Measurements from ENCODE around the gene ARHGAP42.

The ARHGAP42 gene

GRCh38 chr11:100769165-100769564, 82.1 kb downstream of the ARHGAP42 start:
- no peak for DNase-seq

DNA sequence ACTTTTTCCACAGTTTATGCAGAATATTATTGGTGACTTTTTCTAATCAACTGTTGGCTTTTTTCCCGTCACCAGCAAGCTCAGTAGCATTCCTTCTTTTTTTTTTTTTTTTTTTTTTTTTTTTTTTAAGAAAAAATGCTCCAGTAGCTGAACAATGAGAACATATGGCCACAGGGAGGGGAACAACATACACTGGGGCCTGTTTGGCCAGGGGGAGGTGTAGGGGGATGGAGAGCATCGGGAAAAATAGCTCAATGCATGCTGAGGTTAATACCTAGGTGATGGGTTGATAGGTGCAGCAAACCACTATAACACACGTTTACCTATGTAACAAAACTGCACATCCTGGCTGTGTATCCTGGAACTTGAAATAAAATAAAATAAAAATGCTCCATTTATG, 82.5 kb downstream of the ARHGAP42 start:
- no peak for DNase-seq

DNA sequence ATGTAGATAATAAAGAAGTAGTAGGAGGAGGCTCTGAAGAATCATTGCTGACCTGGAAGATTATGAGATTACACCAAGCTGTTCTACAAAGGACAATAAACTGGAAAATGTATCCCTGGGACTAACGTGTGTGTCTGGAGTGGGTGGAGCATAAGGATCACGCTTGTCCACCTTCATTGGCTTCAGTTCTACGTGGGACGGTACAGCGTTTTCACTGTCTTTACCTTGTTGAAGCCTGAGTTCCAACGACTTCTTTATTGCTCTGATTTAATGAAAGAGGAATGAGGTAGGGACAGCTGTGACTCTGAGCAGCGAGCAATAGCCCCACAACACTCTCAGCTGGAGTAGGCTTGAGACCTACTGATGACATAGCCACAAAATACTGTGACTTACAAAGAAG, 87.0 kb downstream of the ARHGAP42 start:
- DNase-seq = no peak

DNA sequence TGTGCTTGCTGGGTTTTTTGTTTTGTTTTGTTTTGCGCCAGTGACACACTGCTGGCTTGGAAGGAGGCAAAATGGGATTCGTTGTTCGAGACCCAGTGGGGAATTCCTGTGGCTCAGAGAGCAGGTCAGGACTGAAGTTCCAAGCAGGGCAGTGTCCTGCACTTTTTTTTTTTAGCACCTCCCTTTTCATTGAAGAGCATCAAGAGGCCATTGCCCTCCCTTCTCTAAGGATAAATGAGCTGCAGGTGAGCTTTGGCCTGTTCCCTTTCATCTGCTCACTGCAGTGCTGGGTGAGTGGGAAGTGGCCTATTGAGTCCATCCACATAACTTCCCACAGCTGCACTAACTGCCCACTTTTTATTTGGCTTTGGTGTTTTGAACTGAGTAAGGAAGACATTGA, 87.8 kb downstream of the ARHGAP42 start:
- DNase-seq = no peak

DNA sequence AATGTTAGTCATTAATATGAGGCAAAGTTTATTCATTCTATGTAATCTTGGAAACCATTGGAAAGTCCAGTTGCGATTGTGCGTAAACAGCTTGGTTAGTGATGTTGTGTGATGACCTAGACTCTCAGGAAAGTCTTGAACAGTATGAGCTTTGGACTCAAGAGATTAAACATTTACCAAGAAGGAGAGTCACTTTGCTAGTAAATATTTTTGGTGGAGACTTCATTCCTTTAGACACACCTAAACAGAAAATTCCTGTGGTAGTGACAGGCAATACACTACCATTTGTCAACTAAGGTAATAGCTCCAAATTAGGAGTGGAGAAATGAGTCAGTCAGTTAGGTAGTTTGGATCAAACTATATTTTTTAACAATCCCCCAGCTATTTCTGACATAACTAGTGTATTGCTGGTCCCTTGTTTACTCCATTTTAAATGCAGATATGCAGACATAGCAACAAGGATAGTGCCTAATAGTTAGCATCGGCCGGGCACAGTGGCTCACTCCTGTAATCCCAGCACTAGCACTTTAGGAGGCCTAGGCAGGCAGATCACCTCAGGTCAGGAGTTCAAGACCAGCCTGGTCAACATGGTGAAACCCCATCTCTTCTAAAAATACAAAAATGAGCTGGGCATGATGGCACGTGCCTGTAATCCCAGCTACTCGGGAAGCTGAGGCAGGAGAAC, 89.3 kb downstream of the ARHGAP42 start:
- no peak for DNase-seq

DNA sequence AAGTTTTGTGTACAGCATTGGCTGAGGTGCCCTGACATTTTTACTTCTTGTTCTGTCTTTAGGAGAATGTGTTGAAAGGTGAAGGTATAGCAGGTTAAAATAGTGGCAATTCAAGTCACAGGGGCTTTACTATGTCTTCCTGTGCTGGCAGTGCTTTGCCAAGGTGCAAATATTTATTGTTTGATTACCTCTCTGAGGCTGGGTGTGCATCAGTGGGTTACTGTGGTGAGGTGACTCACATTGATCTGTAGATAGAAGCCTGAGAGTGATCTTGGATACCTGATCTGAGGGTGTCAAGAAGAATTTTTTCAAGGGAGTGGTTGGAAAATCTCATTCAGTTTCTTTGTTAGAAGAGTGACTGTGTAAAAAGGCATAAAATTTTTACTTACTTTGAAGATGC, 90.0 kb downstream of the ARHGAP42 start:
- DNase-seq = no peak

DNA sequence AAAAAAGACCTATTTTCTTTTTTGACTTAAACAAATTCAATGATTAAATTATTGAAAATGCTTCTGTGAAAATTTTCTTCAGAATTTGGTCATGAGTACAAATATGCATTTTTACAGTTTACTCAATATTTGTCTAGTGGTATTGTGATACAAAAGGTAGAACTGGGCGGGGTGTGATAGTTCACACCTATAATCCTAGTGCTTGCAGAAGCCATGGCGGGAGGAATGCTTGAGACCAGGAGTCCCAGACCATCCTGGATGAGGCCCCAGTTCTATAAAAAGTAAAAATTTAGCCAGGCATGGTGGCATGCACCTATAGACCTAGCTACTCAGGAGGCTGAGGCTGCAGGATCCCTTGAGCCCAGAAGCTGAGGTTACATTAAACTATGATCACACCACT, 90.6 kb downstream of the ARHGAP42 start:
- DNase-seq = no peak

- no peak for DNase-seq
These were observed 91.2 kb downstream of the ARHGAP42 start for GRCh38 chr11:100778166-100778785.

DNA sequence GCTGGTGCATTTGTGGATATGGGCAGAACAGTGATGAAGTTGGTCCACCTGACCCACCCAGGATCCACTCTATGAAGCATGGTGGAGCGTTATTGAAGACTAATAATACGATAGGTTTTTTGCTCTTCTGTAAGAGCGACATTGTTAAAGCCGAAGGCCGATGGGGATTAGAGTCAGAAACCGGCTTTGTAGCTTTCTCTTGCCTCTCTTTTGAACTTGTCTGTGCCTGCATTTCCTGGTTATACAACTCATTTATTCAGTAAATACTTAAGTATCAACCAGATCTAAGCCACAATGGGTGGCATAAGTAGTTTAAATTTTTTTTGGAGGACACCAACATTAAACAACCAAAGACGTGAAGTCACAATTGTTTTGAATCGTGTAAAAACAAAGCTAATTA, 93.4 kb downstream of the ARHGAP42 start:
- DNase-seq = no peak

DNA sequence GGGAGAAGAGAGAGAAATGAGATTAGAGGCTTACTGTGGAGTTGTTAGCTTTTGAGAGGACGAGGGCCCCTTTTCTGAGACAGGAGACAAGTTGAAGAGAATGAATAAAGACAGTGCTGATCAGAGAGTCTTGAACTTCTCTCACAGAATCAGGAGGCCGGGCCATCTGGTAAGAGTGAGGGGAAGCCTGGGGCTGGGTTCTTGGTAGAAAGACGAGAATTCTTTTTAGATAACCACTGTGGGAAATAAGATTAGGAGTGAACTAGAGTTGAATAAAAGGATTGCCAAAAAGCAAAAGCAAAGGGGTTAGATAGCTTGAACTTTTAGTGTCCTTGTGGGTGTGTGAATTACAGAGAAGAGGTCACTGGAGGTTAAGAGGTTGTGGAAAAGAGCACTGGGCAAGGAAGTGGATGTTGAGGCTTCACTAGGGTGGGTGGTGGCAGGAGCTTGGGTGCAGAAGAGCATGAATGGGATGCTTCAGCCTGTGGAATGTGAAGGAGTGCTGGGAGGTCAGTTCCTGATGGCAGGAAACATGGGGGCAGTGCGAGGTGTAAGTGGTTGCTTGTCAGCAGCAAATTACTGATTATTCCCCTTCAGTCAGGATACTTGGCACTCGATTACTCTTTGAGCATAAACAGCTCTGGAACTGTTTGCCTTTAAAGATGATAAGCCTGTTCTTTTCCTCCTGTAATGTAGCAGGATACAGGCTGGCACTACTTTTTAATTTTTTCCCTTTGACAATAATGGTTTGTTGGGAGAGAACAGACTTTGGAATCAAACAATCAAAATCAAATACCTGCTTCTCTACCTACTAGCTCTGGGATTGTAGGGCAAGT, 98.3 kb downstream of the ARHGAP42 start:
- no peak for DNase-seq

GRCh38 chr11:100788561-100789295, 101.6 kb downstream of the ARHGAP42 start:
- DNase-seq = no peak

- DNase-seq = peak; percentile 68 to 82
These were observed 102.4 kb downstream of the ARHGAP42 start for GRCh38 chr11:100789500-100789899.

DNA sequence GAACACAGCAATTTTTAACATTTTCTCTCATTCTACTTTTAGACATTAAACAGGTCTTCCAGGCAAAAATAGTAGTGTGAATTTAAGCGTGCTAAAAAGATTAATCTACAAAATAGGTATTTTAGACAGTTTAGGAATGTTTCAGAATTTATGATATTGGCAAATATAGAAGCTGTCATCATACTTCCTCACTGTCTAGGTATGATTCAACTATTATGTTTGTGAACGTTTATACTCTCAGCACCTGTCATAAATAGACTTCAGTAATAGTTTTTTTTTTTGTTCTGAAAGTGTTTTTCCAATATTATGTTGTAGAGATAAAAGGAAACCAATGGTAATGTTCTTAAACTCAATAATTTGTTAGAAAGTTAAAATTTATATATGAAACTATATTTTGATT, 103.0 kb downstream of the ARHGAP42 start:
- DNase-seq = no peak

GRCh38 chr11:100791103-100791502, 104.0 kb downstream of the ARHGAP42 start:
- no peak for DNase-seq

- no peak for DNase-seq
These were observed 104.8 kb downstream of the ARHGAP42 start for GRCh38 chr11:100791860-100792259.

- no peak for DNase-seq
These were observed 106.4 kb downstream of the ARHGAP42 start for GRCh38 chr11:100793525-100793924.

DNA sequence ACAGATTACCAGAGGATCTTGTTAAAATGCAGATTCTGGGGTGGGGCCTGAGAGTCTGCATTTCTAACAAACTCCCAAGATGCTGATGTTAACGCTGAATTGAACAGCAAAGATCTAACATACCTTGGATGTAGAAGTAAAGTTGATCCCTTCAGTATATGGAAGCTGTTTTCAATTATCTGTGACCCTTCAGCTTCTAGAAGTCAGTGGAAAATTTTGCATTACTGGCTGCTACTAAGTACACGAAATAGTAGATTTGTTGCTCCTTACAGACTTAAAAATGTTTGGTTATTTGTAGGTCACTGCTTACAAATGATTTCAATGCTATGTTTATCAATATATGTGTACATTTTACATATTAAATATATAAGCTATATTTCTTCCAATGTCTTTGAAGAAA, 107.4 kb downstream of the ARHGAP42 start:
- DNase-seq = no peak

DNA sequence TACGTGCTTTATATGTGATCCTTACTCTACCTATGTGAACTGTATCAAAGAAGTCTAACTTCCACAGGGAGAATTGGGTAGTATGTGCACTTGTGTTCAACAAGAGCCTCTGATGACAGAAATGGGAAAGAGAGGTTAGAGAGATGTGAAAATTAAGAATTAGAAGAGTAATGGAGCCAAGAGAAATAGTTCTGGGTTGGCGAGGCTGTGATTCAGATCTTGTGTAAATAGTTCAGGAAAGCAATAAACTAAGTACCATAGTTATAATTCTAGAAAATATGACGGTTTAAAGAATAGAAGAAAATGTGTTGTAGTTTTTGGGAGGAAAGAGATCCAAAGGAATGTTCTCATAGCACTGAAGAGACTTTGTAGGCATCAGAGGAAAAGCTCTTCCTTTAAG, 112.4 kb downstream of the ARHGAP42 start:
- DNase-seq = no peak

- no peak for DNase-seq
These were observed 113.1 kb downstream of the ARHGAP42 start for GRCh38 chr11:100800202-100800601.

GRCh38 chr11:100801225-100801999, 114.3 kb downstream of the ARHGAP42 start:
- DNase-seq = no peak

DNA sequence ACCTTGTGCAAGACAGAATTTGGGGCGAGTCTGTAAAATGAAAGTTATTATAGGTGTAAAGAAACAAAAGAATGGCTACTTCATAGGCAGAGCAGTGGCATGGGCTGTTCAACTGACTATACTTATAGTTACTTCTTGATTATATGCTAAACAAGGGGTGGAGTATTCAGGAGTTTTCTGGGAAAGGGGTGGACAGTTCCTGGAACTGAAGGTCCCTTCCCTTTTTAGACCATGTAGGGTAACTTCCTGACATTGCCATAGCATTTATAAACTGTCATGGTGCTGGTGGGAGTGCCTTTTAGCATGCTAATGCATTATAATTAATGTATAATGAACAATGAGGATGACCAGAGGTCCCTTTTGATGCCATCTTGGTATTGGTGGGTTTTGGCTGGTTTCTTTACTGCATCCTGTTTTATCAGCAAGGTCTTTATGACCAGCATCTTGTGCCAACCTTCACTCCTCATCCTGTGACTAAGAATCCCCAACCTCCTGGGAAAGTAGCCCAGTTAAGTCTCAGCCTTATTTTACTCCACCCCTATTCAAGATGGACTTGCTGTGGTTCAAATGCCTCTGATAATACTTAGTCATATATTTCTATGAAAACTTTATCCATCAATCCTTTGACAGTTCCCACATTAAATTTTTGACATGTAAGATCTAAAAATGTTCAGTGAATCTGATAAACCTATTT, 118.6 kb downstream of the ARHGAP42 start:
- DNase-seq = no peak

GRCh38 chr11:100806296-100806695, 119.2 kb downstream of the ARHGAP42 start:
- no peak for DNase-seq
